Loucy (cell line): ENCODE data around the gene RHCG.

Experiments used
- H2AFZ ChIP-seq: fragments of 200-600 bp; sonication (generic); 2 replicates; pipeline ENCODE4 v1.6.0; 2016; ENCODE audit warnings: antibody characterized with exemption, mild to moderate bottlenecking, low read length, moderate library complexity
- H3F3A ChIP-seq: fragments of 200-600 bp; 2 replicates; pipeline ENCODE4 v1.6.0; 2016; ENCODE audit warnings: antibody characterized with exemption, low read depth, mild to moderate bottlenecking
- H3K27me3 ChIP-seq: fragments of 200-600 bp; sonication (generic); 2 replicates; pipeline ENCODE4 v1.6.1; 2014; ENCODE audit warnings: low read length, mild to moderate bottlenecking; ENCODE audit not compliant: insufficient read depth, poor library complexity, severe bottlenecking
- H3K36me3 ChIP-seq: fragments of 200-600 bp; sonication (generic); 2 replicates; pipeline ENCODE4 v1.6.1; 2016; ENCODE audit warnings: low read length; ENCODE audit not compliant: insufficient read depth
- H3K4me1 ChIP-seq: fragments of 200-600 bp; sonication (generic); 2 replicates; pipeline ENCODE4 v1.5.1; 2014; ENCODE audit warnings: low read length, mild to moderate bottlenecking; ENCODE audit not compliant: insufficient read depth, poor library complexity, severe bottlenecking
- H3K4me2 ChIP-seq: fragments of 200-600 bp; sonication (generic); 2 replicates; pipeline ENCODE4 v1.6.0; 2014; ENCODE audit warnings: antibody characterized with exemption, low read length, low read depth, mild to moderate bottlenecking; ENCODE audit not compliant: poor library complexity, severe bottlenecking
- H3K4me3 ChIP-seq: fragments of 200-600 bp; sonication (generic); 2 replicates; pipeline ENCODE4 v1.5.1; 2014; ENCODE audit warnings: low read length, mild to moderate bottlenecking, mixed read lengths; ENCODE audit not compliant: poor library complexity, severe bottlenecking
- H3K79me2 ChIP-seq: fragments of 200-600 bp; sonication (generic); 2 replicates; pipeline ENCODE4 v1.6.1; 2014; ENCODE audit warnings: low read length; ENCODE audit not compliant: insufficient read depth
- H3K9ac ChIP-seq: fragments of 200-600 bp; sonication (generic); 2 replicates; pipeline ENCODE4 v1.6.0; 2014; ENCODE audit warnings: mild to moderate bottlenecking, low read depth, low read length, moderate library complexity; ENCODE audit not compliant: poor library complexity, severe bottlenecking
- H3K9me2 ChIP-seq: fragments of 200-600 bp; sonication (generic); replicated peaks from 2 replicates; pipeline ENCODE4 v1.6.1; 2016; ENCODE audit warnings: low read depth, low read length, mixed read lengths
- H3K9me3 ChIP-seq: fragments of 200-600 bp; sonication (generic); 2 replicates; pipeline ENCODE4 v1.6.1; 2014; ENCODE audit warnings: mild to moderate bottlenecking, antibody characterized with exemption, low read length, low read depth; ENCODE audit not compliant: insufficient read depth
- H4K20me1 ChIP-seq: fragments of 200-600 bp; sonication (generic); 2 replicates; pipeline ENCODE4 v1.6.0; 2014; ENCODE audit warnings: antibody characterized with exemption, low read length, mild to moderate bottlenecking; ENCODE audit not compliant: insufficient read depth, poor library complexity, severe bottlenecking
- EZH2phosphoT487 ChIP-seq: fragments of 200-600 bp; IDR thresholded peaks from 2 replicates; pipeline ENCODE4 v1.6.1; 2018; ENCODE audit warnings: antibody characterized with exemption, mild to moderate bottlenecking, moderate library complexity, borderline replicate concordance
- TF ChIP-seq, protein P1 (sequence below): fragments of 200-600 bp; sonication (generic); conservative IDR thresholded peaks from 2 replicates; pipeline ENCODE4 v1.5.1; 2014; ENCODE audit warnings: mild to moderate bottlenecking, antibody characterized with exemption, low read length

RHCG gene

DNA sequence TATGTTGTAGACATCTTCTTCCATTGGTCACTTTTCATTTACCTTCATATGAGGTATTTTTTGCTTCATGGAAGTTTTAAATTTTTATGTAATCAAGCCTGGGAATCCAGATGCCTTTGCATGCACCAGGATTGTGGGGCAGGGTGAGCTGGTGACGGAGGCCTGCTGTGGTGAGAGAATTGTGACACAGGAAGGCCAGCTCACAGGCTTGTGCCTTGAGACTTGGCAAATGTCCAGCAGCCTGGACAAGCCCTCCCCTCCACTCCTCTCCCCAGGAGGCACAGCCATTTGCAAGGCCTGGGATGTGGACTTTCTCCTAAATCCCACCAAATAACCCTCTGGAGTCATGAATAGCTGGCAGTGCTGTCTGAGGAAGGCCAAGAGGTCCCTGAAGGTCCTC lies 67.4 kb downstream of the RHCG start:
- Histone ChIP-seq H3K4me3 (no peak overlapping the region), H3K27me3 (no peaks in the 10 kb centered on the region), H3K36me3 (no peaks in the 10 kb centered on the region), H2AFZ (no peak overlapping the region), H3K4me1 (no peaks in the 10 kb centered on the region), H3K79me2 (no peaks in the 10 kb centered on the region), H4K20me1 (no peaks in the 10 kb centered on the region), H3F3A (no peaks in the 10 kb centered on the region), H3K9me3 (no peaks in the 10 kb centered on the region), H3K9me2 (no peaks in the 10 kb centered on the region), H3K4me2 (no peak overlapping the region), H3K9ac (no peak overlapping the region)
- TF ChIP-seq EZH2phosphoT487 = no peak
- TF ChIP-seq, protein P1, sequence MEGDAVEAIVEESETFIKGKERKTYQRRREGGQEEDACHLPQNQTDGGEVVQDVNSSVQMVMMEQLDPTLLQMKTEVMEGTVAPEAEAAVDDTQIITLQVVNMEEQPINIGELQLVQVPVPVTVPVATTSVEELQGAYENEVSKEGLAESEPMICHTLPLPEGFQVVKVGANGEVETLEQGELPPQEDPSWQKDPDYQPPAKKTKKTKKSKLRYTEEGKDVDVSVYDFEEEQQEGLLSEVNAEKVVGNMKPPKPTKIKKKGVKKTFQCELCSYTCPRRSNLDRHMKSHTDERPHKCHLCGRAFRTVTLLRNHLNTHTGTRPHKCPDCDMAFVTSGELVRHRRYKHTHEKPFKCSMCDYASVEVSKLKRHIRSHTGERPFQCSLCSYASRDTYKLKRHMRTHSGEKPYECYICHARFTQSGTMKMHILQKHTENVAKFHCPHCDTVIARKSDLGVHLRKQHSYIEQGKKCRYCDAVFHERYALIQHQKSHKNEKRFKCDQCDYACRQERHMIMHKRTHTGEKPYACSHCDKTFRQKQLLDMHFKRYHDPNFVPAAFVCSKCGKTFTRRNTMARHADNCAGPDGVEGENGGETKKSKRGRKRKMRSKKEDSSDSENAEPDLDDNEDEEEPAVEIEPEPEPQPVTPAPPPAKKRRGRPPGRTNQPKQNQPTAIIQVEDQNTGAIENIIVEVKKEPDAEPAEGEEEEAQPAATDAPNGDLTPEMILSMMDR = no peak

DNA sequence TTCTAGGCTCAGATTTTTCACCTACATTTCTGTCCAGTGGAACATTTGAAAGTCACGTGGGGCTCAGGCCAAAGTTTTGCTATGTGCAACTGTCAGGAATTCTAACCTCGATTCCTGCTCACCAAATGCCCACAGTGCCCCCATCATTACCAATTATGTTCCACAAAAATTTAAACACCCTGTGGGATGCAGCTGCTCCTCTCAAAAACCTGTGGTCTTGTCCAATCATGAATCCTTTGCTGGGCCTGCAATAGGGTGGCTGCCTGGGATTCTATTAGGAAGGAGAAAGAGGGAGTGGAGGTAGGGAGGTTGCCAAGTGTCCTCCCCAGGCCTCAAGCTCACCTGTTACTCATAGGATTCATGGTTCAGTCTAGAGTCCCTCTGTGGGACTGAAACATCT lies 68.1 kb downstream of the RHCG start:
- H3K4me2 ChIP-seq = no peak overlapping the region
- no peaks in the 10 kb centered on the region for H3K79me2 ChIP-seq
- H3F3A ChIP-seq = no peaks in the 10 kb centered on the region
- no peak overlapping the region for H3K9ac ChIP-seq
- H2AFZ ChIP-seq = no peak overlapping the region
- no peaks in the 10 kb centered on the region for H3K36me3 ChIP-seq
- H3K9me3 ChIP-seq = no peaks in the 10 kb centered on the region
- H3K9me2 ChIP-seq = no peaks in the 10 kb centered on the region
- no peaks in the 10 kb centered on the region for H3K27me3 ChIP-seq
- TF ChIP-seq, protein P1 = no peak
- no peak for TF ChIP-seq EZH2phosphoT487
- no peaks in the 10 kb centered on the region for H4K20me1 ChIP-seq
- no peak overlapping the region for H3K4me3 ChIP-seq
- H3K4me1 ChIP-seq = no peaks in the 10 kb centered on the region

DNA sequence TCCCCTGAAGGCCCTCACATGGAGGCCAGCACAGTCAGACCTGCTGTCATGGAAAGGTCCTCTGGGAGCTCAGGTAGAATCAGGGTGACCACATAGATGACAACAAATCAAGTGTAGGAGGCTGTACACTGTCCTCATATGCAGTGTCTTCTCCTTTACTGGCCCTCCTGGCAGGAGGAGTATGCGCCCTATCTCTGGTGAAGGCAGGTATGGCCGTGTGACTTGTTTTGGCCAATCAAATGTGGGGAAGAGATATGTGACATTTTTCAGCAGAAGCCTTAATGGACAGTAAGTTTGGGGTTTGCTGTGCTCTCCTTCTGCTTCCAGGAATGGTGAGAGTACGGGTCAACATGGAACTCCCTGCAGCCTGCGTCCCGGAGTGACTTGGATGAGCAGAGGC lies 69.9 kb downstream of the RHCG start:
- no peaks in the 10 kb centered on the region for H3K9me3 ChIP-seq
- no peaks in the 10 kb centered on the region for H3K4me1 ChIP-seq
- no peaks in the 10 kb centered on the region for H3K9me2 ChIP-seq
- no peak overlapping the region for H3K4me2 ChIP-seq
- H3K9ac ChIP-seq = no peak overlapping the region
- TF ChIP-seq EZH2phosphoT487 = no peak
- TF ChIP-seq, protein P1 = no peak
- no peak overlapping the region for H3K4me3 ChIP-seq
- no peaks in the 10 kb centered on the region for H4K20me1 ChIP-seq
- no peaks in the 10 kb centered on the region for H3K27me3 ChIP-seq
- H3K36me3 ChIP-seq = no peaks in the 10 kb centered on the region
- no peaks in the 10 kb centered on the region for H3F3A ChIP-seq
- H3K79me2 ChIP-seq = no peaks in the 10 kb centered on the region
- no peak overlapping the region for H2AFZ ChIP-seq
